T-cell (primary cell): ENCODE data around the gene SWT1. TPM values are rescaled to one million over a fixed set of nuclear protein-coding genes. Genes with fewer than 3 reads are reported as not detected.
"Not testable (repeated sequence)": the region's sequence is repeated elsewhere in the genome, so short reads cannot be mapped to it uniquely, and the experiment has no call there.

Experiments used
- ATAC-seq, 4 experiments: fragments of 200-7000 bp in 3 of 4; fragments of 150-1000 bp in 1 of 4; cut with Tn5 transposase; replicated peaks in 1 of 4; 1 replicate in 3 of 4; 2 replicates in 1 of 4; pipeline ENCODE4 v1.10.0; 2021; ENCODE audit warnings: moderate library complexity in 3 of 4, mild to moderate bottlenecking in 2 of 4, moderate number of reproducible peaks in 1 of 4
- CTCF ChIA-PET, 2 donors: fragments of 300-600 bp; sonication (Branson Sonifier 250); formaldehyde crosslinking; loops; one replicate each; lab custom pipeline; 2022; ENCODE audit warnings: antibody characterized with exemption in 2 of 2; lab: Charles Lee
- POLR2A ChIA-PET, 2 donors: fragments of 300-600 bp; sonication (Branson Sonifier 250); formaldehyde crosslinking; loops; one replicate each; lab custom pipeline; 2022; ENCODE audit warnings: antibody characterized with exemption in 2 of 2; lab: Charles Lee
- DNase-seq, 35 experiments: peaks; one replicate each; pipeline versions ENCODE4 v3.0.0 to v3.0.0-alpha.2; 2013 to 2023
- H3K27ac ChIP-seq: one replicate; pipeline ENCODE4 v1.5.1; 2013; ENCODE audit warnings: low read length
- H3K27me3 ChIP-seq, 2 experiments: replicated peaks in 1 of 2; 1 replicate in 1 of 2; 2 replicates in 1 of 2; pipeline versions ENCODE4 v1.6.1 to v1.7.0; 2013; ENCODE audit warnings: low read length in 1 of 2, mixed read lengths in 1 of 2; ENCODE audit not compliant: control insufficient read depth in 2 of 2, insufficient read depth in 2 of 2; ENCODE audit errors: extremely low read depth in 1 of 2
- H3K36me3 ChIP-seq, 2 donors: 1 replicate in 1 of 2; 2 replicates in 1 of 2; pipeline versions ENCODE4 v1.6.1 to v1.7.0; 2013; ENCODE audit warnings: low read length in 1 of 2; ENCODE audit not compliant: control insufficient read depth in 2 of 2, insufficient read depth in 1 of 2; ENCODE audit errors: extremely low read depth in 1 of 2
- H3K4me1 ChIP-seq, 2 experiments: 1 replicate in 1 of 2; 2 replicates in 1 of 2; pipeline versions ENCODE4 v1.6.1 to v1.7.0; 2013; ENCODE audit warnings: low read length in 2 of 2, mixed read lengths in 1 of 2; ENCODE audit not compliant: insufficient read depth in 2 of 2, control insufficient read depth in 1 of 2; ENCODE audit errors: extremely low read depth in 1 of 2
- H3K4me3 ChIP-seq, 2 donors: 1 replicate in 1 of 2; 2 replicates in 1 of 2; pipeline versions ENCODE4 v1.5.1 to v1.7.0; 2013; ENCODE audit warnings: mild to moderate bottlenecking in 2 of 2, low read length in 1 of 2, moderate library complexity in 1 of 2; ENCODE audit not compliant: control insufficient read depth in 1 of 2; ENCODE audit errors: extremely low read depth in 1 of 2
- H3K9me3 ChIP-seq: 2 replicates; pipeline ENCODE4 v1.7.0; 2013
- H3K27ac Mint-ChIP-seq, 2 donors: one replicate each; pipeline ENCODE4 v1.8.0; 2020 to 2021; ENCODE audit warnings: mild to moderate bottlenecking in 2 of 2, mixed read lengths in 2 of 2
- H3K27me3 Mint-ChIP-seq, 2 donors: one replicate each; pipeline ENCODE4 v1.8.0; 2021 to 2022; ENCODE audit warnings: mixed read lengths in 2 of 2
- H3K36me3 Mint-ChIP-seq: one replicate; pipeline ENCODE4 v1.8.0; 2021; ENCODE audit warnings: mixed read lengths
- H3K4me1 Mint-ChIP-seq, 3 donors: one replicate each; pipeline ENCODE4 v1.8.0; 2020 to 2022; ENCODE audit warnings: mixed read lengths in 3 of 3, mild to moderate bottlenecking in 1 of 3
- H3K4me3 Mint-ChIP-seq, 3 donors: one replicate each; pipeline ENCODE4 v1.8.0; 2020 to 2022; ENCODE audit warnings: mild to moderate bottlenecking in 3 of 3, mixed read lengths in 3 of 3, moderate library complexity in 3 of 3
- H3K9me3 Mint-ChIP-seq, 3 donors: one replicate each; pipeline ENCODE4 v1.8.0; 2020 to 2022; ENCODE audit warnings: mixed read lengths in 3 of 3
- WGBS: methylation state at CpG from one replicate; pipeline ENCODE4 v1.1.5; 2013; ENCODE audit warnings: missing lambda C conversion rate; ENCODE audit not compliant: insufficient coverage; 5-methylcytosine and 5-hydroxymethylcytosine counted together
- total RNA-seq, 35 experiments: library from RNA in 6 of 35; stranded (reverse) in 6 of 35; fragments of 120-200 nt in 1 of 35; gene quantifications; one replicate each; pipeline versions ENCODE4 v1.2.1 to v1.2.4 and lab custom pipeline; 2013 to 2026

SWT1 gene
- total RNA-seq, 5 donors from 2014 or later (not counting 1 experiment from before 2014, with no cell fraction given) = 6.4 to 9.8 (median 8.5) TPM

DNA sequence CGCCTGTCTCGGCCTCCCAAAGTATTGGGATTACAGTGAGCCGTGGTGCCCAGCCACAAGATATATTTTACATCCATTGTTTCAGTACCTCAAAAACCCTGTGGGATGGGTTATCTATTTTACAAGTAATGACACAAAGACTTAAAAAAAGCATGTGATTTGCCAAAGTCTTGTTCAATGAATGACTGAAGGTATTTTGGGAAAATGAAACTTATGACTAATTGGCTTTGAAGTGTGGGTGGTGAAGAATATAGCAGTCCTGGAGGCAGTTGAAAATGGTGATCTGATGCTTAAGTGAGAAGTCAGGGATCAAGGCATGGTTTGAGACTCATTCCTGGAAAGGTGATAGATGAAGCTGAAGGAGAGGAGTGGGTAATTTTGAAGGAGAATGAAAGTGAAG, 3.0 kb downstream of the SWT1 start:
- DNase-seq (no peak), ATAC-seq (no peak)
- peaks cover 31 to 32% (median 31%) of the 10 kb centered on the region in 3 donors for H3K4me1 Mint-ChIP-seq
- no peaks in the 10 kb centered on the region for H3K27me3 ChIP-seq
- peaks cover 11 to 16% of the 10 kb centered on the region in 2 experiments for H3K4me1 ChIP-seq
- H3K4me3 ChIP-seq = no peak overlapping the region
- no peak overlapping the region for H3K27ac Mint-ChIP-seq
- H3K9me3 Mint-ChIP-seq = no peaks in the 10 kb centered on the region
- H3K36me3 Mint-ChIP-seq = peaks cover 29% of the 10 kb centered on the region
- CTCF ChIA-PET = interaction anchor here in 1 of 2 donors (0.6 to 1.6 kb wide), 2 partner anchors 114 to 521 kb away, joined by 3 to 11 read pairs; no protein-coding TSS in a partner anchor
- no peak overlapping the region for H3K4me3 Mint-ChIP-seq
- no CpG with 5 or more reads among the region's 3 CpGs for WGBS
- H3K9me3 ChIP-seq = no peaks in the 10 kb centered on the region
- no peaks in the 10 kb centered on the region for H3K27me3 Mint-ChIP-seq
- POLR2A ChIA-PET = no interaction called here
- H3K27ac ChIP-seq = no peak overlapping the region
- no peaks in the 10 kb centered on the region for H3K36me3 ChIP-seq

DNA sequence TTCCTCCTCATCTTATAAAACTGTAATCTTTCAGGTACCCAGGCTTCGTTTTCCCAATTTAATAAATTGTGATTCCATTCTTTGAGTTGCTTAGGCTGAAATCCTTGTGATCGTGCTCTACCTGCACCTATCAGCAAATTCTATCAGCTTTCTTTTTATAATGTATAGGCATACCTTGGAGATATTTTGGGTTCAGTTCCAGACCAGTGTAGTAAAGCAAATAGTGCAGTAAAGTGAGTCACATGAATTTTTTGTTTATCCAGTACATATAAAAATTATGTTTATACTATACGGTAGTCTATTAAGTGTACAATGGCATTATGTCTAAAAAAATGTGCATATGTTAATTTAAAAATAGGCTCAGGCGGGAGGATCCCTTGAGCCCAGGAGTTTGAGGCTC, 5.5 kb downstream of the SWT1 start:
- no peak overlapping the region for H3K27ac Mint-ChIP-seq
- Histone ChIP-seq H3K27ac (no peak overlapping the region), H3K4me3 (no peak overlapping the region), H3K36me3 (peaks cover 0 to 6% of the 10 kb centered on the region in 2 donors), H3K27me3 (no peaks in the 10 kb centered on the region), H3K4me1 (peaks cover 4 to 7% of the 10 kb centered on the region in 2 experiments), H3K9me3 (no peaks in the 10 kb centered on the region)
- ChIA-PET POLR2A (no interaction called here), CTCF (no interaction called here)
- no peak for DNase-seq
- H3K4me3 Mint-ChIP-seq = no peak overlapping the region
- H3K4me1 Mint-ChIP-seq = peaks cover 17 to 21% (median 20%) of the 10 kb centered on the region in 3 donors
- no peaks in the 10 kb centered on the region for H3K9me3 Mint-ChIP-seq
- no peak for ATAC-seq
- no CpG with 5 or more reads among the region's 4 CpGs for WGBS
- peaks cover 47% of the 10 kb centered on the region for H3K36me3 Mint-ChIP-seq
- H3K27me3 Mint-ChIP-seq = no peaks in the 10 kb centered on the region

DNA sequence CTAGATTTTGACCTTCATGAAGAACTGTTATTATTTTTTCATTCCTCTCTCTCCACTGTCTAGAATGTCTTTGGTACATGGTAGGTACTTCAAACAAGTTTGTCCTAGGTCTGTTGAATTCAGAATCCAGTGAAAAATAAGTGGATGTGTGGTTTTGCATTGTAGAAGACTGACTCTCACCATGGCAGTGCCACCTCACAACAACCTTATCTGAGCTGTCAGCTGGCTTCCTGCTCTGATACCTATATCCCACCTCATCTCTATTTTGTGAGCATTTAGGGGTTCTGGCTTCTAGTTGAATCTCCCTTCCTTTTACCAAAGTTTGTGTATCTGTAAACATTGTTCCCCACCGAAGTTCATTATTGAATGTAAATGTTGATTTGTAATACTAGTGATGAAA, 9.1 kb downstream of the SWT1 start:
- Mint-ChIP-seq H3K36me3 (peaks cover 59% of the 10 kb centered on the region), H3K27me3 (no peaks in the 10 kb centered on the region), H3K4me3 (no peak overlapping the region), H3K27ac (peak overlapping the region in 1 of 2 donors; percentile 40), H3K9me3 (no peaks in the 10 kb centered on the region), H3K4me1 (peaks cover 5 to 7% (median 6%) of the 10 kb centered on the region in 3 donors)
- ATAC-seq (no peak), DNase-seq (no peak)
- no peak overlapping the region for H3K27ac ChIP-seq
- H3K4me3 ChIP-seq = no peak overlapping the region
- no CpG with 5 or more reads among the region's 1 CpG for WGBS
- H3K27me3 ChIP-seq = no peaks in the 10 kb centered on the region
- no peaks in the 10 kb centered on the region for H3K9me3 ChIP-seq
- POLR2A ChIA-PET = no interaction called here
- peaks cover 0 to 8% of the 10 kb centered on the region in 2 donors for H3K36me3 ChIP-seq
- CTCF ChIA-PET = no interaction called here
- peaks cover 0 to 3% of the 10 kb centered on the region in 2 experiments for H3K4me1 ChIP-seq

DNA sequence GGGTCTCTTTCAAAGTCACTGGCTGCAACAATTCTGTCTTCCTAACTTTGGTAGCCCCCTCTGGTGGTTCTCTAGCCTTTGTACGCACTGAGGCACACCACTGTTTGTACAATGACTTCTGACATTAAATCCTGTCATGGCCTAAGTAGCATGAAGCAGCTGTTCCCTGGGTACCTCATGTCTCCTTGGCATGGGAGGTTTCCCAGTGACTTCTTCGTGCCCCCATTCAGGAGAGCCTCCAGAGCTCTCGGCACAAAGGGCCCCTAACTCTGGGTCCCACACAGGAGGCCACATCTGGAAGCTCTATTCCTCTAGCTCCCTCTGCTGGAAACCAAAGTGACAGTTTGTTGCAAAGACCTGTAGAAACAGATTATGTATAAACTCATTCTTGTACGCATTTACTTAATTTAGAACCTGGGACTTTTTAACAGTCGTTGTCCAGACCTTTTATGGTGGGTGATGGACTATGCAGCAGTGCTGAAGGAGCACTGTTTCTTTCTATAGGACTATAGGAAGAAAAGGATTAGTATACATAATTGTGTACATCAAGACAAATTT, 13.4 kb downstream of the SWT1 start:
- no peak overlapping the region for H3K4me3 Mint-ChIP-seq
- no peaks in the 10 kb centered on the region for H3K9me3 Mint-ChIP-seq
- Histone ChIP-seq H3K9me3 (no peaks in the 10 kb centered on the region), H3K4me3 (no peak overlapping the region), H3K27me3 (no peaks in the 10 kb centered on the region), H3K36me3 (peaks cover 0 to 8% of the 10 kb centered on the region in 2 donors), H3K27ac (no peak overlapping the region), H3K4me1 (peaks cover 0 to 3% of the 10 kb centered on the region in 2 experiments)
- H3K27me3 Mint-ChIP-seq = no peaks in the 10 kb centered on the region
- ATAC-seq (peak; percentile 82 to 87 (median 84)), DNase-seq (peak in 31 of 35 experiments; percentile 1 to 72 (median 21))
- ChIA-PET CTCF (interaction anchor here (0.6 to 2.9 kb wide), 29 partner anchors 9 to 1762 kb away, joined by 3 to 28 read pairs (median 3); partner anchors contain the start of genes SWT1 (in 1 of the 2) and TRMT1L (in 1 of the 2)), POLR2A (interaction anchor here (0.6 to 1.1 kb wide), 5 partner anchors 12 to 1150 kb away, joined by 3 to 7 read pairs (median 3); no protein-coding TSS in a partner anchor)
- no peak overlapping the region for H3K27ac Mint-ChIP-seq
- H3K36me3 Mint-ChIP-seq = peaks cover 38% of the 10 kb centered on the region
- peaks cover 4 to 7% (median 5%) of the 10 kb centered on the region in 3 donors for H3K4me1 Mint-ChIP-seq
- 34% methylated on average over 3 of the region's 5 CpGs for WGBS

DNA sequence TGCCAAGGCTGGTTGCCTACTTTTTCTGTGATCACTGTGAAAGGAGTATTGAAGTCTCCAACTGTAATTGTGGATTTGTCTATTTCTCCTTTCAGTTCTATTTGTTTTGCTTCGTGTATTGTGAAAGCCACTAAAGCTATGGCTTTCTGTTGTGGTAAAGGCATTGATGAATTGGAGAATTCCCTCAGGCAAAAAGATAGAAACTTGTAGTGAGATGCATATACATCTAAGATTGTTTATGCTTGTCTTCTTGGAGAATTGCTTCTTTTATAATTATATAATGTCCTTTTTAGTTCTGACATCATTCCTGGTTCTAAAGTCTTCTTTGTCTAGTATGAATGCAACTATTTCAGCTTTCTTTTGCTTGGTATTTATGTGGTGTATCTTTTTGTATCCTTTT, 36.8 kb downstream of the SWT1 start:
- POLR2A ChIA-PET = interaction anchor here in 1 of 2 donors (0.6 kb wide), 1 partner anchor 470 kb away, joined by 3 read pairs; no protein-coding TSS in a partner anchor
- Mint-ChIP-seq H3K9me3 (peaks cover 0 to 24% (median 15%) of the 10 kb centered on the region in 3 donors), H3K36me3 (peaks cover 63% of the 10 kb centered on the region), H3K27me3 (no peaks in the 10 kb centered on the region), H3K4me3 (no peak overlapping the region), H3K27ac (no peak overlapping the region), H3K4me1 (peaks cover 0 to 6% (median 0%) of the 10 kb centered on the region in 3 donors)
- Histone ChIP-seq H3K4me1 (no peaks in the 10 kb centered on the region), H3K27ac (no peak overlapping the region), H3K36me3 (peaks cover 2 to 9% of the 10 kb centered on the region in 2 donors), H3K9me3 (no peaks in the 10 kb centered on the region), H3K4me3 (no peak overlapping the region), H3K27me3 (no peaks in the 10 kb centered on the region)
- WGBS = no CpG with 5 or more reads among the region's 1 CpG
- ATAC-seq = no peak
- CTCF ChIA-PET = interaction anchor here in 1 of 2 donors (0.6 kb wide), 1 partner anchor 8 kb away, joined by 3 read pairs; no protein-coding TSS in a partner anchor
- DNase-seq = no peak

DNA sequence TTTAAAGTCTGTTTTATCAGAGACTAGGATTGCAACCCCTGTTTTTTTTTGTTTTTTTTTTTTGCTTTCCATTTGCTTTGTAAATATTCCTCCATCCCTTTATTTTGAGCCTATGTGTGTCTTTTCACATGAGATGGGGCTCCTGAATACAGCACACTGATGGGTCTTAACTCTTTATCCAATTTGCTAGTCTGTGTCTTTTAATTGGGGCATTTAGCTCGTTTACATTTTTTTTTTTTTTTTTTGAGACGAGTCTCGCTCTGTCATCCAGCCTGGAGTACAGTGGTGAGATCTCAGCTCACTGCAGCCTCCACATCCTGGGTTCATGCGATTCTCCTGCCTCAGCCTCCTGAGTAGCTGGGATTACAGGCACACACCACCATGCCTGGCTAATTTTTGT, 41.7 kb downstream of the SWT1 start:
- CTCF ChIA-PET = interaction anchor here in 1 of 2 donors (0.6 kb wide), 1 partner anchor 12 kb away, joined by 3 read pairs; no protein-coding TSS in a partner anchor

More for the DNA sequence above, 41.7 kb downstream of the SWT1 start:
- not testable (repeated sequence) for H3K9me3 ChIP-seq, ATAC-seq, DNase-seq, H3K27ac ChIP-seq, H3K4me1 ChIP-seq, H3K27me3 ChIP-seq, H3K4me3 Mint-ChIP-seq, H3K27ac Mint-ChIP-seq, H3K4me3 ChIP-seq, H3K27me3 Mint-ChIP-seq, H3K36me3 ChIP-seq, H3K4me1 Mint-ChIP-seq
- peaks cover 73% of the 10 kb centered on the region for H3K36me3 Mint-ChIP-seq
- peaks cover 0 to 25% (median 17%) of the 10 kb centered on the region in 3 donors for H3K9me3 Mint-ChIP-seq
- POLR2A ChIA-PET = interaction anchor here in 1 of 2 donors (0.7 kb wide), 1 partner anchor 803 kb away, joined by 4 read pairs; no protein-coding TSS in a partner anchor
- 100% methylated on average over 1 of the region's 4 CpGs for WGBS
